HG02884 (cell line): ENCODE measurements around the gene DBF4.
"Not testable (repeated sequence)": the region's sequence is repeated elsewhere in the genome, so short reads cannot be mapped to it uniquely, and the experiment has no call there.

Experiments used
- ATAC-seq: cut with Tn5 transposase; IDR thresholded peaks from one replicate; pipeline ENCODE4 v1.9.1; 2021; ENCODE audit warnings: mild to moderate bottlenecking, moderate library complexity; ENCODE audit not compliant: unreplicated experiment

DBF4 gene

DNA sequence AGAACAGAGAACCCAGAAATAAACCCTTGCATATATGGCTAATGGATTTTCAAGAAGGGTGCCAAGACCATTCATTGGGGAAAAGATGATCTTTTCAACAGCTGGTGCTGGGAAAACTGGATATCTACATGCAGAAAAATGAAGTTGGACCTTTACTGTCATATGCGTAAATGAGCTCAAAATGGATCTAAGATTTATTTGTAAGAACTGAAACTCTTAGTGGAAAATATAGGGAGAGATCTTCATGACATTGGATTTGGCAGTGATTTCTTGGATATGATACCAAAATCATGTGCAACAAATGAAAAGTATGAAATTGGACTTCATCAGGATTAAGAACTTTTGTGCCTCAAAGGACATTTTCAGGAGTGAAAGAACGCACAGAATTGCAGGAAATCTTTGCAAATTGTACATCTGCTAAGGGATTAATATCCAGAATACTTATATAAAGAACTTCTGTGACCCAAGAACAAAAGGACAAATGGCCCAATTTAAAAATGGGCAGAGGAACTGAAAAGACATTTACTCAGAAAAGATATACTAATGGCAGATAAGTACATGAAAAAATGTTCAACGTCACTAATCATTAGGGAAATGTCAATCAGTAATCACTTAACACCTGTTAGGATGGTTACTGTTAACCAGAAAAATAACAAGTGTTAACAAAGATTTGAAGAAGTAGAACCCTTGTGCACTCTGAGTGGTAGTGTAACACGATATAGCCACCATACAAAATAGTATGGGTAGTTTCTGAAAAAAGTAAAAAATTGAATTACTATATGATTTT is 6.1 kb downstream of the DBF4 start:
- no peak for ATAC-seq

DNA sequence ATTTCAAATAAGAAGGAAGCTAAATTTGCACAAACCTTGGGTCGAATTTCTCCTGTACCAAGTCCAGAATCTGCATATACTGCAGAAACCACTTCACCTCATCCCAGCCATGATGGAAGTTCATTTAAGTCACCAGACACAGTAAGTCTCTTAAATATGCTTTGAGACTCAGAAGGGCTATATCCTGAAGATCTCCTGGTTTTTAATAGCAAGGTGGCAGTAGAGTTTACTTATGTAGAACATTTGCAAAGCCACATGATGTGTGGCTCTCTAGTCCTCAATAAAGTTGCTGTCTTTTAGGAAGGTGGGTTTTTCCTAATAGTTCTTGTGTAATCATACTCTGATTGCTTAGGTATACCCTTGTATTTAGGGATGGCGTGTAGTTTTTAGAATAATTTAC is 8.7 kb downstream of the DBF4 start:
- ATAC-seq: no peak

DNA sequence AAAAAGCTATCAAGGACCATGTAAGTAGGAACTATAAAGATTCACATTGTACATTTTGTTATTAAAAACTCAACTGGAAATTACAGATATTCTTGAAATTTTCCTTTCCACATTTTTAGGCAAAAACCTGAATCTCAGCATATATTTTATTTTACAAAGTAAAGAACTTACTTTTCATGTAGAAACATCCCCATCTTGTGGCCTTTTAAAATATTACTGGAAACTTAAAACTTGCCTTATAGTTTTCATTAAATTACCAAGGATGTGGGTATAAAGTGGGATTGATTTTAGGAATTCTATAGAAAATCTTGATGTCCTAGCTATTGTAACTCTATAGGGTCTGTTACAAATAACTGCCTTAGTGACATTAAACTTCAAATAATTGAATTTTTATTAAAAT is 10.6 kb downstream of the DBF4 start:
- no peak for ATAC-seq

DNA sequence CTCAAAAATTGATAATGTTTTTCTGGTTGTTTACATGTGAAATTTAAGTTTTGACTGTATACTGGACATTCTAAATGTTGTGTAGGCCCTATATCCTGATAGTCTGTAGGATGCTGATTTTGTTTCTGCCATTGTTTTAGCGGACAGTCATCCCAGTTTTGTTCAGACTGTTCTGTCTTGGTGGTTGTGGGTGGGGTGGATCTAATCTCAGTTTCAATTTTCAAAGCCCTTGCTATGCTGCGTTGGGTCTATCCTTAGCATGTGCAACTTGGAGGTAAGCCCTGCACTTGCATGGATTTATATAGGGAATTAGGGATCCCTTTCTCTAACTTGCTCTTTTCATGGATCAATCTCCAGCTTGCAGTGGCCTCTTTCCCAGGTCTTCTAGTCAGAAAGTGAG is 19.1 kb downstream of the DBF4 start:
- ATAC-seq: no peak

DNA sequence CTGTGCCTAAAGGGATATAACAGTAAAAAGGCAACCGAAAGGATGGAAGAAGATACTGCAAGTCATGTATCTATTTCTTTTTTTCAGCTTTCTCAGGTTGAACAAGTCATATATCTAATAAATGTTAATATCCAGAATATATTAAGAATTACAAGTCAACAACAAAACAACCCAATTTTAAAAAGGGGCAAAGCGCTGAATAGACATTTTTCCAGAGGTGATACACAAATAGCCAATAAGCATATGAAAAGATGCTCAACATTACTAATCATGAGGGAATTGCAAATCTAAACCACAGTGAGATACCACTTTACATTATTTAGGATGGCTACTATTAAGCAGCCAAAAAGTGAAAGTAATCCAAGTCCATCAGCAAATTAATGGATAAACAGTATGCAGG is 23.0 kb downstream of the DBF4 start:
- no peak for ATAC-seq

DNA sequence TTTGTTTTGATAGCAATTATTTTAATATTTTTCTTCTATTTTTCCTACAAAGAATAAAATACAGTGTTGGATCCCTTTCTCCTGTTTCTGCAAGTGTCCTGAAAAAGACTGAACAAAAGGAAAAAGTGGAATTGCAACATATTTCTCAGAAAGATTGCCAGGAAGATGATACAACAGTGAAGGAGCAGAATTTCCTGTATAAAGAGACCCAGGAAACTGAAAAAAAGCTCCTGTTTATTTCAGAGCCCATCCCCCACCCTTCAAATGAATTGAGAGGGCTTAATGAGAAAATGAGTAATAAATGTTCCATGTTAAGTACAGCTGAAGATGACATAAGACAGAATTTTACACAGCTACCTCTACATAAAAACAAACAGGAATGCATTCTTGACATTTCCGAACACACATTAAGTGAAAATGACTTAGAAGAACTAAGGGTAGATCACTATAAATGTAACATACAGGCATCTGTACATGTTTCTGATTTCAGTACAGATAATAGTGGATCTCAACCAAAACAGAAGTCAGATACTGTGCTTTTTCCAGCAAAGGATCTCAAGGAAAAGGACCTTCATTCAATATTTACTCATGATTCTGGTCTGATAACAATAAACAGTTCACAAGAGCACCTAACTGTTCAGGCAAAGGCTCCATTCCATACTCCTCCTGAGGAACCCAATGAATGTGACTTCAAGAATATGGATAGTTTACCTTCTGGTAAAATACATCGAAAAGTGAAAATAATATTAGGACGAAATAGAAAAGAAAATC is 31.0 kb downstream of the DBF4 start:
- ATAC-seq: not testable (repeated sequence)

DNA sequence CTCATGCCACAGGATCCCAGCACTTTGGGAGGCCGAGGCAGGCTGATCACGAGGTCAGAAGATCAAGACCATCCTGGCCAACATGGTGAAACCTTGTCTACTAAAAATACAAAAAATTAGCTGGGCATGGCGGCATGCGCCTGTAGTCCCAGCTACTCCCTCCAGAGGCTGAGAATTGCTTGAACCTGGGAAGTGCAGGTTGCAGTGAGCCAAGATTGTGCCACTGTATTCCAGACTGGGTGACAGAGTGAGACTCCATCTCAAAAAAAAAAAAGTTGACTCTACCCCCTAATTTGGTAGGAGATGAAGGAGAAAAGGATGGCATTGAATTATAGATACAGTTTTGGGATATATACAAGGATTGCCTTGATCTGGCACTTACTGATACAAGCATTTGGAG is 32.5 kb downstream of the DBF4 start:
- ATAC-seq: not testable (repeated sequence)

DNA sequence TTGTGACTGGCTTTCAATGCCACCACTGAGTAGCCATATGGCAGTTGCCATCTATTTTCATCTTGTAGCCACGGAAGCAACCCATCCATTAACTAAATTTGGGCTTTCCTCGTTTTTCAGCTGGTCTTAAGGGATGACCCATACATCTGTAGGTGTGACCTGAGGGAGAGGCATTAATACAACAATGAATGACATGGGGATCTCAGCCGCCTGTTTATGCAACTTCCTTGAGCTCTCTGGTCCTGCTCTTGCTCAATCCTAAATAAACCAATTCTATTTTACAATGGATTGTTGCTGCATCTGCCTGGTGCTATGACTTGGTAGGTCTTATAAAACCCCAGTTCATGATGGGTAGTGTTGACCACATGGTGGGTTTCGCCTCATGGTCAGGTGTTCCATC is 35.8 kb downstream of the DBF4 start:
- no peak for ATAC-seq

DNA sequence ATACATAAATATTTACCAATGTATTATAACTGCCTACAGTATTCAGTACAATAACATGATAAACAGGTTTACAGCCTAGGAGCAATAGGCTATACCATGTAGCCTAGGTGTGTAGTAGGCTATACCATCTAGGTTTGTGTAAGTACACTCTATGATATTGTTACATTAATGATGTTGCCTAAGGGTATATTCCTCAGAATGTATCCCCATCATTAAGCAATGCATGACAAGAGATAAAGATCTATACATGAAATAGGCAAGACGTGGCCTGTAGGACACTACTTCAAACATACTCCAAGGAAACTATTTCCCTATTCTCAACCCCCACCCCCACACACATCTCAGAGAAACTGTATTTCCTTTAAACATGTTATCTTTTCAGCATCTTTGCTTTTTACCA is 42.4 kb downstream of the DBF4 start:
- ATAC-seq: no peak

DNA sequence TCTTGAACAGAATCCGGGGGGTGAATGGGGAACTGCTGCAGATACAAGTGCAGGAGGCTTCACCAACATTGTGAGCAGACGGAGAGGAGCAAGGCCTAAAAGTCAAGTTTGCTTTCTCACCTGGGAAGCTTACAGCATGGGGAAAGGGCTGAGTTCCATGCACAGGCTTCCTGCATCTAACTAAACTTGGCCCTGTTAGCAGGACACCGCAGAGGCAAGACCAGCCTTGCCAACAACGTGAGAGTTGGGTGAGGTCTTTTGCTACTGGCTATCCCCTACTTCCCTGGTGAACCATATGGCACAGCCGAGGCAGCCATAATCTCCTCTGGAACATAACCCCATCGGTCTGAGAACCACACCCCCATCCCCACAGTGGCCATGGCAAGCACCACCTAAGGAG is 43.6 kb downstream of the DBF4 start:
- ATAC-seq: no peak

DNA sequence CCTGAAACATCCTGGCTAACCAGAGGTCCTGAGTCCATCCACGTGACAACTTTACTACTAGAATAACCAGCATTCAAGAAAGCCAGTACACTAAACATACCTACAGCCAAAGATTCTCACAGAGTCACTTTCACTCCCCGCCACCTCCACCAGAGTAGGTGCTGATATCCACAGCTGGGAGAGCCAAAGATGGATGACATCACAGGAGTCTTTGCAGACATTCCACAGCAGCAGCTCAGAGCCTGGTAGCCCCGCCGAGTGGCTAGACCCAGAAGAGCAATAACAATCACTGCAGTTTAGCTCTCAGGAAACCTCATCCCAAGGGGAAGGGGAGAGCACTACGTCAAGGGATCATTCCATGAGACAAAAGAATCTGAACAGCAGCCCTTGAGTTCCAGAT is 44.3 kb downstream of the DBF4 start:
- ATAC-seq: no peak

DNA sequence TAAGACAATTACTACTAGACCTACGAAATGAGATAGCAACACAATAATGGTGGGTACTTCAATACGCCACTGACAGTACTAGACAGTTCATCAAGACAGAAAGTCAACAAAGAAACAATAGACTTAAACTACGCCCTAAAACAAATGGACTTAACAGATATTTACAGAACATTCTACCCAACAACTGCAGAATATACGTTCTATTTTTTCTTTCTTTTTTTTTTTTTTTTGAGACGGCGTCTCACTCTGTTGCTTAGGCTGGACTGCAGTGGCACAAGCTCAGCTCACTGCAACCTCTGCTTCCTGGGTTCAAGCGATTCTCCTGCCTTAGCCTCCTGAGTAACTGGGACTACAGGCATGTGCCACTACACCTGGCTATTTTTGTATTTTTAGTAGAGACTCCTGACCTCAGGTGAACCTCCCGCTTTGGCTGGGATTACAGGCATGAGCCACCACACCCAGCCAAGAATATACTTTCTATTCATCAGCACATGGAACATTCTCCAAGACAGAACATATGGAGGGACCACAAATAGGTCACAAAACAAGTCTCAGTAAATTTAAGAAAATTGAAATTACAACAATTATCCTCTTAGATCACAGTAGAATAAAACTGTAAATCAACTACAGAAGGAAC is 46.6 kb downstream of the DBF4 start:
- not testable (repeated sequence) for ATAC-seq

DNA sequence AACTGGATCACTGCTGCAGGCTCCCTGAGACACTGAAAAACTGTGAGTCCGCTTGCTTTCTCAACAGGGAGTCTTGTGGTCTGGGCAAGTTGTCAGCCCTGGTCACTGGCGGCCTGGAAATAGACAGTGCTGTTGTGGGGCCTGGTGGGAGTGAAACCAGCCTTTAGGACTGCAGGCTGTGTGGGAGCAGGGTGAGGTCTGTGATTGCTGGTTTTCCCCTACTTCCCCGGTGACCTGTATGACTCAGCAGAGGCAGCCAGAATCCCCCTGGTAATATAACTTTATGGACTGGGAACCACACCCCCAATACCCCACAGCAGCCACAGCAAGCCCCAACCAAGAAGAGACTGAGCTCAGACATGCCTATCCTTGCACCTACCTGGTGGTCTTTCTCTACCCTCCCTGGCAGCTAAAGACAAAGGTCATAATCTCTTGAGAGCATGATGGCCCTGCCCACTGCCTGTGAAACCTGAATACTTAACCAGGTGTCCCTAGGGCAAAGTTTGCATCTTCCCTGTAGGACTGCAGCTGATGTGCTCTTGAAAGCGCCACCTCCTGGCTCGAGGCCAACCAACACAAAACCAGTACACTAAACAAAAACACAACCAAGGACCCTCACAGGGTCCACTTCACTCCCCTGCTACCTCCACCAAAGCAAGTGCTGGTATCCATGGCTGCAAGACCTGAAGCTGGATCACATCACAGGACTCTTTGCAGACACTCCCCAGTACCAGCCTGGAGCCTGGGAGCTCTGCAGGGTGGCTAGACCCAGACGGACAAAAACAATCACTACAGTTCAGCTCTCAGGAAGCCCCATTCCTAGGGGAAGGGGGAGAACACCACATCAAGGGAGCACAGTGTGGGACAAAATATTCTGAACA is 50.5 kb downstream of the DBF4 start:
- peak; percentile 98 for ATAC-seq

DNA sequence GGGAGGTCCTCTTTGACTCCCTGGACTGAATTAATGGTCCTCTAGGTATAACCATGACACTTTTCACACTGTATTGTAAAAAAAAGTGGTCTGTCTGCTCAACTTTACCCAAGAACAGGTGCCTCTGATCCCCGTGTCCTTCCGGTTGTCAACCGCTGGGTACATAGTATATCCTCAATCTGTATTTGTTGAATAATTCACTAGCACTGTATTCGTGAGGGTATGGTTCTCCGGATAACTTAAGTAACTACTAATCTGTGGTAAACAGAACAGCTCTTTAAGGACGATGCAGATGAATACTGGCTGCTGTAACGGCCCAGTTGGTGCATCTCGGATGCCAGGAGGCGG is 57.3 kb downstream of the DBF4 start:
- ATAC-seq: no peak

DNA sequence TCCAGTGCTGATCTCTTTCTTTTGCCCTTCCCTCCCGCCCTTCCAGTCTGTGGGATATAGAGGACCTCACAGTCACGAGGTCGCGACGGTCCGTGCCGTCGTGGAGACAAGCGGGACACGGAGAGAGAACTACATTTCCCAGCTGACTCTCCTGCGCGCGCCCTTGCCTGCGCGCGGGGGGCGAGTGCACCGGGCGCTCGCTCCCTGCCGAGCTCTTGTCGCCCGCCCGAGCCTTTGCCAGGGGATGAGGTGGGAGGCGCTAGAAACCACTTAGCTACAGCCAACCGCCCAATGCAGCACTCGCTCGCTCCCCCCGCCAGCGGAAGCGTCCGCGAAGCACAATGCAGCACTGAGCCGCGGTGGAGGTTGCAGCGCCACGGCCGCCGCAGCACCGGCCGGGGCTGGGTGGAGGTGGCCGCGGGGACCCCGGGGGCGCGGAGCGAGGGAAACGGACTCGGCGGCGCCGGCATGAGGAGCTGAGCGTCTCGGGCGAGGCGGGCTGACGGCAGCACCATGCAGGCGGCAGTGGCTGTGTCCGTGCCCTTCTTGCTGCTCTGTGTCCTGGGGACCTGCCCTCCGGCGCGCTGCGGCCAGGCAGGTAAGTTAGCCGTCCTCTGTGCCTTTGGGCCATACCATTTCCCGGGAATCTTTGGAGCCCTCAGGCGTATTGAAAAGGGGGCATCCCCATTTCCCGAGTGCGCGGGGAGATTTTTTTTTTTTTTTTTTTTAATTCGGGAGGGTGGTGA is 57.8 kb downstream of the DBF4 start, which contains the start of gene ADAM22:
Gene ADAM22, plus strand, starts transcription at position 299 of the 746 bp plus-strand sequence. Its CDS starts 215 bp downstream, at position 514.
- ATAC-seq: peak; percentile 95

DNA sequence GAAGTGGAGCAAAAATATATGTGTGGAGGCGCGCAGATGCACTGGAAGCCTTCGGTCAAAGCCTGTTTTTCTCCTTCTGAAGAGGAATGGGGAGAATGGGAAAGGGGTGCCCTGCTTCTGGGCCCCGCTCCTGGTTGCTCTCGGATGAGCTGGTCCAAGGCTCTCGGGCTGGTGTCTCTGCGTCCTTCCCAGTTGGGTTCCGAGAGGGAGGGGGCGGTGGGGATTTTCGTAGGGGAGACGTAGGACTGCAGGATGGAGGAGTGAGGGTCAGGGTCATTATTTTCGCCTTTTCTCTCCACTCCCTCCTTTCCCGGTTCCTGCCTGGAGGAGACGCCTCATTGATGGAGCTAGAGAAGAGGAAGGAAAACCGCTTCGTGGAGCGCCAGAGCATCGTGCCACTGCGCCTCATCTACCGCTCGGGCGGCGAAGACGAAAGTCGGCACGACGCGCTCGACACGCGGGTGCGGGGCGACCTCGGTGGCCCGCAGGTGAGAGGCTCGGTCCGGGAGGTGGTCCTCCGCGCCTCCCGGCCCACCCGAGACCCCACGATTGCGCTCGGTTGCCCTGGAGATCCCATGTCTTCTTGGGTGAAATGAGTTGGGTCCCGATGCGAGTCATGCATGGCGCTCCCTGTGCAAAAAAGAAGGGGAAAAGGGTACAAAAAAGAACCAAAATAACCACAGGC is 58.5 kb downstream of the DBF4 start:
- ATAC-seq: peak; percentile 2

DNA sequence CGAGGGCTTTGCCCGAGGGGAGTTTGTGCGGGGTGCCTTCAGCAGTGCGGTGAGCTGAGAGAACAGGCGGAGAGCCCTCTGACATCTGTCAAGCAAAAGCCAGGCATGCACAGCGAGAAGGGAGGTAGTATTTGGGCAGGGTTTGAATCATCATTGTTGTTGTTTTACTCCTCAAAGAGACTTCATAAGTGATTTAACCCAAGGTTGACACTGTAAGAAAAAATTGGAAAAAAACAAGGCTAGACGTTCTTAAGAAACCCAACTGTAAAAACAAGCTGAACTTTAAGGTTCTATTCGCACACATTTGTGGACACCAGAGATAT is 59.1 kb downstream of the DBF4 start:
- no peak for ATAC-seq

DNA sequence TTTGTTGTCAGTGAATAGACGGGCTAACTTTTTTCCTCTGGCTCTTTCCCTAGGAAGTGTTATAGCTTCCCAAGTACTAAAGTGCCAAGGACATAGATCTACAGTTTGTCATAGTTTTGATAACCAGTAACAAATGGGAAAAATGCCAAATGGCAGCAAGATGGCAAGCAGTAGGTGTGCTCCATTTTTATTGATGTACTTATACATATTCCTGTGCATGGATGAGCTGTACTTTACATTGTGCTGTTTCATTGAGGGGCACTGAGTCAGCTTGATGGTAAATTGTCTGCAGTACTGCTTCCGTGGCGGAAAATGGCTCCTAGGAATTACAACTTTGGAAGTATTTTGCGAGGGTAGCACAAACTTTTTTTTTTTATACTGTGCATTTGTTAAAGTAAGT is 64.8 kb downstream of the DBF4 start:
- ATAC-seq: no peak

DNA sequence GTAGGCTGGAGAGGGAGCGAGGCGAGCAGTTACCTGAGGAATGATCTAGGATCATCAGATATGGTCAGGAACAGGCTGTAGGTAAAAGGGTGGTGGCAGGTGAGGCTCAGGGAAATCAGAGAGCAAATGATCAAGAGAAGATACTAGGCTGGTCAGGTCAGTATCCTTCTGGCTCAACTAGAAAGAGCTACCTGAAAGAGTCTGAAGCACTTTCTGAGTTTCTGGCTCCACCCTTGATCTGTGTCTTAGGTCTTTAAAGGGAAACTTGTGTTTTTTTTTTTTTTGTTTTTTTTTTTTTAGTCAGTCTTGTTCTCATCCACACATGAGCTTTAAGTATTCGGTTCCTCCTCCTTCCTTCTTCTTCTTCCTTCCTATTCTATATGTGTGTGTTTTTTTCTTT is 68.3 kb downstream of the DBF4 start:
- ATAC-seq: no peak

DNA sequence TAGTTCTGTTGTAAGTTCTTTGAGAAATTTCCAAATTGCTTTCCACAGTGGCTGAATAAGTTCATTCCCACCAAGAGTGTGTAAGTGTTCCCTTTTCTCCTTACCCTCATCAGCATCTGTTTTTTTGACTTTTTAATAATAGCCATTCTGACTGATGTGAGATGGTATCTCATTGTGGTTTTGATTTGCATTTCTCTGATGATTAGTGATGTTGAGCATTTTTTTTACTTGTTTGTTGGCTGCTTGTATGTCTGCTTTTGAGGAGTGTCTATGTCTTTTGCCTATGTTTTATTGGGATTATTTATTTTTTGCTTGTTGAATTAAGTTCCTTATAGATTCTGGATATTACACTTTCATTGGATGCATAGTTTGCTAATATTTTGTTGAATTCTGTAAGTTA is 69.6 kb downstream of the DBF4 start:
- ATAC-seq: not testable (repeated sequence)
